GM19328 (cell line): Measurements from ENCODE around the gene HAPLN2.

Source experiments
- ATAC-seq: cut with Tn5 transposase; IDR thresholded peaks from one replicate; pipeline ENCODE4 v1.9.1; 2021; ENCODE audit warnings: mild to moderate bottlenecking, moderate library complexity; ENCODE audit not compliant: unreplicated experiment

HAPLN2 gene

GRCh38 chr1:156659988-156660751 is 41.0 kb downstream of the HAPLN2 start:
- peak; percentile 60 for ATAC-seq

- ATAC-seq = no peak
Measured at GRCh38 chr1:156660752-156661112, 41.5 kb downstream of the HAPLN2 start.

- no peak for ATAC-seq
Measured at GRCh38 chr1:156662005-156662799, 43.0 kb downstream of the HAPLN2 start.

GRCh38 chr1:156662800-156663055 is 43.5 kb downstream of the HAPLN2 start:
- ATAC-seq = no peak

- ATAC-seq = no peak
Measured at GRCh38 chr1:156663178-156663577, 44.0 kb downstream of the HAPLN2 start.

- no peak for ATAC-seq
Measured at GRCh38 chr1:156664046-156664766, 45.0 kb downstream of the HAPLN2 start.

GRCh38 chr1:156664767-156665411 is 45.7 kb downstream of the HAPLN2 start:
- ATAC-seq = no peak

GRCh38 chr1:156665539-156665938 is 46.3 kb downstream of the HAPLN2 start:
- ATAC-seq = no peak

- ATAC-seq = no peak
Measured at GRCh38 chr1:156666862-156667609, 47.8 kb downstream of the HAPLN2 start.

GRCh38 chr1:156667610-156667967 is 48.4 kb downstream of the HAPLN2 start:
- ATAC-seq = no peak

- no peak for ATAC-seq
Measured at GRCh38 chr1:156667968-156668709, 48.9 kb downstream of the HAPLN2 start.

GRCh38 chr1:156668801-156669637 is 49.8 kb downstream of the HAPLN2 start:
- no peak for ATAC-seq

- ATAC-seq = no peak
Measured at GRCh38 chr1:156669794-156670193, 50.6 kb downstream of the HAPLN2 start.

- ATAC-seq = no peak
Measured at GRCh38 chr1:156670359-156670758, 51.1 kb downstream of the HAPLN2 start.

GRCh38 chr1:156670791-156671190 is 51.6 kb downstream of the HAPLN2 start:
- ATAC-seq = no peak

- no peak for ATAC-seq
Measured at GRCh38 chr1:156671804-156672203, 52.6 kb downstream of the HAPLN2 start.

GRCh38 chr1:156673387-156674121 is 54.3 kb downstream of the HAPLN2 start:
- no peak for ATAC-seq
